IMR-90 (cell line): Measurements from ENCODE around the gene SELENOM. TPM values are rescaled to one million over a fixed set of nuclear protein-coding genes. Genes with fewer than 3 reads are reported as not detected.

Experiments used
- ATAC-seq: fragments of 200-7000 bp; cut with Tn5 transposase; 2 replicates; pipeline ENCODE4 v1.9.1; 2020; ENCODE audit warnings: low read depth, mild to moderate bottlenecking, moderate library complexity
- BruUV-seq: library from RNA; stranded (reverse); fragments of 400-500 nt; replicated peaks from 2 replicates; lab custom pipeline; 2021; lab: Mats Ljungman, UMichigan
- CTCF ChIA-PET: fragments of 300-600 bp; formaldehyde crosslinking; extraction: SDS; loops from one replicate; lab custom pipeline; 2021; ENCODE audit warnings: antibody characterized with exemption; lab: Yijun Ruan, JAX
- POLR2A ChIA-PET: fragments of 300-600 bp; sonication (Branson Sonifier 250); formaldehyde crosslinking; loops from one replicate; lab custom pipeline; 2022; ENCODE audit warnings: antibody characterized with exemption; ENCODE audit not compliant: unreplicated experiment; lab: Charles Lee
- DNase-seq: peaks from one replicate; pipeline ENCODE4 v3.0.0; 2013
- H2AFZ ChIP-seq: replicated peaks from 2 replicates; pipeline ENCODE3; 2013; ENCODE audit warnings: low read length, mild to moderate bottlenecking; ENCODE audit not compliant: poor library complexity
- H2AK5ac ChIP-seq: 2 replicates; pipeline ENCODE4 v1.6.1; 2013; ENCODE audit warnings: low read depth, low read length, inconsistent platforms
- H2AK9ac ChIP-seq: replicated peaks from 2 replicates; pipeline ENCODE3; 2013; ENCODE audit warnings: mild to moderate bottlenecking, low read depth, low read length, moderate library complexity; ENCODE audit not compliant: poor library complexity
- H2BK120ac ChIP-seq: 2 replicates; pipeline ENCODE4 v1.6.1; 2013; ENCODE audit warnings: low read depth, low read length, inconsistent platforms
- H2BK15ac ChIP-seq: 3 replicates; pipeline ENCODE4 v1.6.1; 2013; ENCODE audit warnings: low read depth, low read length, inconsistent platforms
- H2BK20ac ChIP-seq: 2 replicates; pipeline ENCODE4 v1.6.1; 2013; ENCODE audit warnings: low read depth, mild to moderate bottlenecking, inconsistent platforms, low read length, moderate library complexity
- H2BK5ac ChIP-seq: 2 replicates; pipeline ENCODE4 v1.6.1; 2013; ENCODE audit warnings: mild to moderate bottlenecking, low read depth, low read length, inconsistent platforms; ENCODE audit not compliant: poor library complexity, severe bottlenecking
- H3K14ac ChIP-seq: replicated peaks from 2 replicates; pipeline ENCODE4 v1.6.1; 2013; ENCODE audit warnings: low read depth, low read length, inconsistent platforms
- H3K18ac ChIP-seq: 2 replicates; pipeline ENCODE4 v1.6.1; 2013; ENCODE audit warnings: low read depth, low read length, control low read depth
- H3K23ac ChIP-seq: 2 replicates; pipeline ENCODE4 v1.6.1; 2013; ENCODE audit warnings: low read depth, low read length, inconsistent platforms
- H3K27ac ChIP-seq: 2 replicates; pipeline ENCODE4 v1.5.1; 2013; ENCODE audit warnings: mild to moderate bottlenecking, control low read depth, low read length; ENCODE audit not compliant: insufficient read depth
- H3K27me3 ChIP-seq: 2 replicates; pipeline ENCODE4 v1.6.1; 2013; ENCODE audit warnings: low read length; ENCODE audit not compliant: control insufficient read depth, insufficient read depth
- H3K36me3 ChIP-seq: 2 replicates; pipeline ENCODE4 v1.6.1; 2013; ENCODE audit warnings: low read length, mixed read lengths; ENCODE audit not compliant: control insufficient read depth, insufficient read depth
- H3K4ac ChIP-seq: 2 replicates; pipeline ENCODE4 v1.6.1; 2013; ENCODE audit warnings: low read depth, low read length, inconsistent platforms
- H3K4me1 ChIP-seq: 2 replicates; pipeline ENCODE4 v1.6.1; 2013; ENCODE audit warnings: low read length, mixed read lengths; ENCODE audit not compliant: control insufficient read depth, insufficient read depth
- H3K4me2 ChIP-seq: 2 replicates; pipeline ENCODE4 v1.6.1; 2013; ENCODE audit warnings: low read depth, mild to moderate bottlenecking, control low read depth, low read length, moderate library complexity
- H3K4me3 ChIP-seq: 2 replicates; pipeline ENCODE4 v1.5.1; 2013; ENCODE audit warnings: low read depth, mild to moderate bottlenecking, control low read depth, low read length, moderate library complexity; ENCODE audit not compliant: insufficient read depth
- H3K56ac ChIP-seq: 2 replicates; pipeline ENCODE4 v1.6.1; 2013; ENCODE audit warnings: low read length, inconsistent platforms; ENCODE audit not compliant: insufficient read depth; ENCODE audit errors: extremely low read depth
- H3K79me1 ChIP-seq, 2 experiments: 2 replicates each; pipeline ENCODE4 v1.6.1; 2013; ENCODE audit warnings: low read length in 2 of 2, inconsistent platforms in 1 of 2, low read depth in 1 of 2
- H3K9ac ChIP-seq: 2 replicates; pipeline ENCODE4 v1.6.1; 2013; ENCODE audit warnings: low read depth, low read length, control low read depth
- H3K9me1 ChIP-seq: 2 replicates; pipeline ENCODE4 v1.6.1; 2013; ENCODE audit warnings: low read length, inconsistent platforms; ENCODE audit not compliant: insufficient read depth
- H3K9me3 ChIP-seq: 2 replicates; pipeline ENCODE4 v1.6.1; 2013; ENCODE audit warnings: low read length; ENCODE audit not compliant: control insufficient read depth, insufficient read depth
- H4K20me1 ChIP-seq: 2 replicates; pipeline ENCODE4 v1.6.1; 2013; ENCODE audit warnings: low read length, inconsistent platforms; ENCODE audit not compliant: insufficient read depth
- H4K5ac ChIP-seq: 2 replicates; pipeline ENCODE4 v1.6.1; 2013; ENCODE audit warnings: mild to moderate bottlenecking, low read depth, low read length, control low read depth
- H4K8ac ChIP-seq, 2 experiments: 2 replicates each; pipeline ENCODE4 v1.6.1; 2013; ENCODE audit warnings: low read depth in 2 of 2, low read length in 2 of 2, control low read depth in 1 of 2, inconsistent platforms in 1 of 2
- H4K91ac ChIP-seq: 2 replicates; pipeline ENCODE4 v1.6.1; 2013; ENCODE audit warnings: low read depth, low read length, inconsistent platforms; ENCODE audit not compliant: insufficient read depth
- BHLHE40 ChIP-seq: fragments of 150-350 bp; IDR thresholded peaks from 2 replicates; pipeline ENCODE4 v1.6.1; 2016; ENCODE audit warnings: mild to moderate bottlenecking, low read depth, low read length
- CEBPB ChIP-seq: IDR thresholded peaks from 2 replicates; pipeline ENCODE4 v1.6.1; 2012; ENCODE audit warnings: low read depth, low read length, improper control_type of control experiment
- CHD1 ChIP-seq: IDR thresholded peaks from 2 replicates; pipeline ENCODE4 v1.6.1; 2012; ENCODE audit warnings: low read depth, low read length, improper control_type of control experiment
- CTCF ChIP-seq: conservative IDR thresholded peaks from 2 replicates; pipeline ENCODE4 v1.5.1; 2012; ENCODE audit warnings: mild to moderate bottlenecking, low read depth, low read length, improper control_type of control experiment
- ELK1 ChIP-seq: fragments of 150-350 bp; IDR thresholded peaks from 2 replicates; pipeline ENCODE4 v1.6.1; 2016; ENCODE audit warnings: low read depth, mild to moderate bottlenecking, low read length, moderate library complexity, borderline replicate concordance
- FOS ChIP-seq: fragments of 150-350 bp; IDR thresholded peaks from 2 replicates; pipeline ENCODE4 v1.6.1; 2016; ENCODE audit warnings: low read depth, low read length
- MAFK ChIP-seq: IDR thresholded peaks from 2 replicates; pipeline ENCODE4 v1.6.1; 2012; ENCODE audit warnings: low read depth, low read length, improper control_type of control experiment
- MAZ ChIP-seq: IDR thresholded peaks from 2 replicates; pipeline ENCODE4 v1.6.1; 2012; ENCODE audit warnings: low read depth, mild to moderate bottlenecking, low read length, improper control_type of control experiment, moderate library complexity, borderline replicate concordance
- MXI1 ChIP-seq: IDR thresholded peaks from 2 replicates; pipeline ENCODE4 v1.6.1; 2012; ENCODE audit warnings: low read depth, mild to moderate bottlenecking, low read length, moderate library complexity, borderline replicate concordance
- NFE2L2 ChIP-seq: fragments of 150-350 bp; IDR thresholded peaks from 2 replicates; pipeline ENCODE4 v1.6.1; 2016; ENCODE audit warnings: low read depth, mild to moderate bottlenecking, low read length
- POLR2A ChIP-seq: IDR thresholded peaks from 2 replicates; pipeline ENCODE4 v1.6.1; 2012; ENCODE audit warnings: mild to moderate bottlenecking, low read depth, low read length
- RAD21 ChIP-seq: IDR thresholded peaks from 2 replicates; pipeline ENCODE4 v1.6.1; 2012; ENCODE audit warnings: low read length, improper control_type of control experiment
- RCOR1 ChIP-seq: IDR thresholded peaks from 2 replicates; pipeline ENCODE4 v1.6.1; 2012; ENCODE audit warnings: mild to moderate bottlenecking, low read length, improper control_type of control experiment; ENCODE audit not compliant: insufficient replicate concordance
- RFX5 ChIP-seq: IDR thresholded peaks from 2 replicates; pipeline ENCODE4 v1.8.0; 2012; ENCODE audit warnings: low read depth, mild to moderate bottlenecking, low read length, moderate library complexity
- SMC3 ChIP-seq: fragments of 150-350 bp; IDR thresholded peaks from 2 replicates; pipeline ENCODE4 v1.6.1; 2016; ENCODE audit warnings: low read depth, mild to moderate bottlenecking, antibody characterized with exemption, low read length, moderate library complexity
- USF2 ChIP-seq: fragments of 150-350 bp; IDR thresholded peaks from 2 replicates; pipeline ENCODE4 v1.6.1; 2017; ENCODE audit warnings: mild to moderate bottlenecking, antibody characterized with exemption, low read length, low read depth
- WGBS, 2 experiments: methylation state at CpG; one replicate each; pipeline versions ENCODE4 v1.1.5 to v1.1.7; 2013; ENCODE audit warnings: missing lambda C conversion rate in 2 of 2; ENCODE audit not compliant: insufficient read length in 1 of 2; ENCODE audit errors: extremely low coverage in 2 of 2; 5-methylcytosine and 5-hydroxymethylcytosine counted together
- dilution Hi-C: fragments of 300-500 bp; cut with HindIII; formaldehyde crosslinking; loops from one replicate; pipeline ENCODE4 v1.14.3; 2018; ENCODE audit warnings: low sequenced_read_pairs; ENCODE audit not compliant: unreplicated experiment
- in situ Hi-C: fragments of 300-500 bp; cut with MboI; formaldehyde crosslinking; loops from 3 replicates; pipeline ENCODE4 v1.14.3; 2019; ENCODE audit warnings: low sequenced_read_pairs, inconsistent platforms, mixed read lengths
- intact Hi-C: fragments of 100-400 bp; cut with micrococcal nuclease; formaldehyde crosslinking; loops from 2 replicates; pipeline ENCODE4 v1.10.0; 2022
- polyA plus RNA-seq, 3 experiments: library from polyadenylated mRNA; depleted of rRNA; stranded (reverse); fragments of >200 nt; gene quantifications; 2 replicates each; pipeline ENCODE4 v1.2.3, GENCODE V29; 2012; ENCODE audit warnings: low replicate concordance in 1 of 3
- total RNA-seq: library from RNA; depleted of rRNA; stranded (reverse); fragments of >200 nt; gene quantifications from 2 replicates; pipeline ENCODE4 v1.2.3, GENCODE V29; 2012

The SELENOM gene
- total and polyA plus RNA-seq, 2 of the 4 experiments (the other 2 are of a cell fraction), result 46.2 to 270 TPM

GRCh38 chr22:31128156-31128555, 20.8 kb upstream of the SELENOM start:
- DNase-seq, result no peak
- dilution Hi-C loops (no loop called here), intact Hi-C loops (no loop called here), in situ Hi-C loops (no loop called here)
- Histone ChIP-seq H3K23ac (no peak overlapping the region), H2AK5ac (no peak overlapping the region), H3K9ac (no peak overlapping the region), H4K8ac (no peak overlapping the region), H3K36me3 (no peaks in the 10 kb centered on the region), H4K20me1 (no peaks in the 10 kb centered on the region), H2BK15ac (no peak overlapping the region), H3K4me1 (no peaks in the 10 kb centered on the region), H3K27ac (no peak overlapping the region), H4K5ac (no peak overlapping the region), H3K27me3 (no peaks in the 10 kb centered on the region; the same call in 1 of the 2 replicates), H3K56ac (no peak overlapping the region), H3K79me1 (peaks cover 0 to 4% of the 10 kb centered on the region in 2 experiments; a peak in 1 of 4 replicates), H2BK20ac (no peak overlapping the region), H3K18ac (no peak overlapping the region), H3K4me2 (no peak overlapping the region), H3K9me1 (no peaks in the 10 kb centered on the region), H2BK5ac (no peak overlapping the region), H2AK9ac (no peak overlapping the region), H3K14ac (no peak overlapping the region), H3K4ac (no peak overlapping the region), H3K9me3 (no peaks in the 10 kb centered on the region), H3K4me3 (no peak overlapping the region), H2AFZ (no peak overlapping the region), H4K91ac (no peak overlapping the region), H2BK120ac (no peak overlapping the region)
- POLR2A ChIA-PET, result no interaction called here
- ATAC-seq, result no peak
- TF ChIP-seq CTCF (no peak), RCOR1 (no peak), CEBPB (no peak), POLR2A (no peak), CHD1 (no peak), RAD21 (no peak), MXI1 (no peak), MAFK (no peak), USF2 (no peak), FOS (no peak), ELK1 (no peak), RFX5 (no peak), NFE2L2 (no peak), MAZ (no peak), BHLHE40 (no peak), SMC3 (no peak)
- CTCF ChIA-PET, result no interaction called here
- BruUV-seq, result no TSS peak
- 82% methylated on average over 4 of the region's 7 CpGs; no CpG with 5 or more reads in 1 of the 2 experiments for WGBS, 2 experiments
